NCI-H128 (cell line): ENCODE data around the gene PRICKLE2.

Experiments
- DNase-seq: peaks from one replicate; lab custom pipeline; 2025; ENCODE audit not compliant: unreplicated experiment; lab: John Stamatoyannopoulos, UW

PRICKLE2 gene

GRCh38 chr3:64190517-64191515, 34.5 kb downstream of the PRICKLE2 start:
- DNase-seq, result no peak

- no peak for DNase-seq
Measured at GRCh38 chr3:64188810-64189560, 36.3 kb downstream of the PRICKLE2 start.

GRCh38 chr3:64187065-64187959, 38.0 kb downstream of the PRICKLE2 start:
- DNase-seq, result no peak

GRCh38 chr3:64186667-64187064, 38.6 kb downstream of the PRICKLE2 start:
- no peak for DNase-seq

- DNase-seq, result no peak
Measured at GRCh38 chr3:64185436-64185835, 39.8 kb downstream of the PRICKLE2 start.

- no peak for DNase-seq
Measured at GRCh38 chr3:64184621-64185020, 40.6 kb downstream of the PRICKLE2 start.

GRCh38 chr3:64179860-64180259, 45.4 kb downstream of the PRICKLE2 start:
- no peak for DNase-seq

GRCh38 chr3:64179249-64179648, 46.0 kb downstream of the PRICKLE2 start:
- no peak for DNase-seq

GRCh38 chr3:64178419-64178818, 46.8 kb downstream of the PRICKLE2 start:
- no peak for DNase-seq

- no peak for DNase-seq
Measured at GRCh38 chr3:64176461-64176996, 48.7 kb downstream of the PRICKLE2 start.

- no peak for DNase-seq
Measured at GRCh38 chr3:64174328-64174727, 50.9 kb downstream of the PRICKLE2 start.

GRCh38 chr3:64173563-64173962, 51.7 kb downstream of the PRICKLE2 start:
- DNase-seq, result no peak

GRCh38 chr3:64170270-64170669, 55.0 kb downstream of the PRICKLE2 start:
- no peak for DNase-seq

GRCh38 chr3:64167868-64168267, 57.4 kb downstream of the PRICKLE2 start:
- DNase-seq, result no peak

GRCh38 chr3:64167351-64167750, 57.9 kb downstream of the PRICKLE2 start:
- no peak for DNase-seq

- DNase-seq, result no peak
Measured at GRCh38 chr3:64166584-64167162, 58.6 kb downstream of the PRICKLE2 start.

GRCh38 chr3:64164349-64164748, 60.9 kb downstream of the PRICKLE2 start:
- no peak for DNase-seq

GRCh38 chr3:64163755-64164148, 61.5 kb downstream of the PRICKLE2 start:
- DNase-seq, result no peak

GRCh38 chr3:64163019-64163754, 62.1 kb downstream of the PRICKLE2 start:
- no peak for DNase-seq
